ENCODE data around the gene KIAA1217.

DNA sequence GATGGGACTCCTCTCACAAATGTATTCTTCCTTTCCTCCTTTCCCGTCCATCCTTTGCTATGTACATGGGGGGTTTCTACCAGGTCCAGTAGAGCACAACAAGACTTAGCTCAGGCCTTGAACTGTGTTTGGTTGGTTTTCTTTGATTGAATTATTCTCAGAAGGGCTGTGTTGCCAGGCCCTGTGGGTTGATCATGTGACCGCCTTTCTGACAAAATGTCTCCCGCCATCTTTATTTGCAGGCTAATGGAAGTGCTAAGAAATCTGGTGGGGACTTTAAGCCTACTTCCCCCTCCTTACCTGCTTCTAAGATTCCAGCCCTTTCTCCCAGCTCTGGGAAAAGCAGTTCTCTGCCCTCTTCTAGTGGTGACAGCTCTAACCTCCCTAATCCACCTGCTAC lies 336.6 kb downstream of the KIAA1217 start:
- no peak for TF ChIP-seq POLR2AphosphoS5 (IDR thresholded peaks at IDR 0.05; ENCODE audit: low read depth, low read length)
- TF ChIP-seq POLR2A (IDR thresholded peaks at IDR 0.05; ENCODE audit: borderline replicate concordance, extremely low read depth, insufficient read depth, insufficient read length): no peak
- no peak for TF ChIP-seq MAX (IDR thresholded peaks at IDR 0.05)
- no peak for TF ChIP-seq FOSL1 (IDR thresholded peaks at IDR 0.05; ENCODE audit: low read depth)
- TF ChIP-seq, protein P1, sequence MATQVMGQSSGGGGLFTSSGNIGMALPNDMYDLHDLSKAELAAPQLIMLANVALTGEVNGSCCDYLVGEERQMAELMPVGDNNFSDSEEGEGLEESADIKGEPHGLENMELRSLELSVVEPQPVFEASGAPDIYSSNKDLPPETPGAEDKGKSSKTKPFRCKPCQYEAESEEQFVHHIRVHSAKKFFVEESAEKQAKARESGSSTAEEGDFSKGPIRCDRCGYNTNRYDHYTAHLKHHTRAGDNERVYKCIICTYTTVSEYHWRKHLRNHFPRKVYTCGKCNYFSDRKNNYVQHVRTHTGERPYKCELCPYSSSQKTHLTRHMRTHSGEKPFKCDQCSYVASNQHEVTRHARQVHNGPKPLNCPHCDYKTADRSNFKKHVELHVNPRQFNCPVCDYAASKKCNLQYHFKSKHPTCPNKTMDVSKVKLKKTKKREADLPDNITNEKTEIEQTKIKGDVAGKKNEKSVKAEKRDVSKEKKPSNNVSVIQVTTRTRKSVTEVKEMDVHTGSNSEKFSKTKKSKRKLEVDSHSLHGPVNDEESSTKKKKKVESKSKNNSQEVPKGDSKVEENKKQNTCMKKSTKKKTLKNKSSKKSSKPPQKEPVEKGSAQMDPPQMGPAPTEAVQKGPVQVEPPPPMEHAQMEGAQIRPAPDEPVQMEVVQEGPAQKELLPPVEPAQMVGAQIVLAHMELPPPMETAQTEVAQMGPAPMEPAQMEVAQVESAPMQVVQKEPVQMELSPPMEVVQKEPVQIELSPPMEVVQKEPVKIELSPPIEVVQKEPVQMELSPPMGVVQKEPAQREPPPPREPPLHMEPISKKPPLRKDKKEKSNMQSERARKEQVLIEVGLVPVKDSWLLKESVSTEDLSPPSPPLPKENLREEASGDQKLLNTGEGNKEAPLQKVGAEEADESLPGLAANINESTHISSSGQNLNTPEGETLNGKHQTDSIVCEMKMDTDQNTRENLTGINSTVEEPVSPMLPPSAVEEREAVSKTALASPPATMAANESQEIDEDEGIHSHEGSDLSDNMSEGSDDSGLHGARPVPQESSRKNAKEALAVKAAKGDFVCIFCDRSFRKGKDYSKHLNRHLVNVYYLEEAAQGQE (IDR thresholded peaks at IDR 0.05; ENCODE audit: low read depth): no peak
- TF ChIP-seq, protein P2, sequence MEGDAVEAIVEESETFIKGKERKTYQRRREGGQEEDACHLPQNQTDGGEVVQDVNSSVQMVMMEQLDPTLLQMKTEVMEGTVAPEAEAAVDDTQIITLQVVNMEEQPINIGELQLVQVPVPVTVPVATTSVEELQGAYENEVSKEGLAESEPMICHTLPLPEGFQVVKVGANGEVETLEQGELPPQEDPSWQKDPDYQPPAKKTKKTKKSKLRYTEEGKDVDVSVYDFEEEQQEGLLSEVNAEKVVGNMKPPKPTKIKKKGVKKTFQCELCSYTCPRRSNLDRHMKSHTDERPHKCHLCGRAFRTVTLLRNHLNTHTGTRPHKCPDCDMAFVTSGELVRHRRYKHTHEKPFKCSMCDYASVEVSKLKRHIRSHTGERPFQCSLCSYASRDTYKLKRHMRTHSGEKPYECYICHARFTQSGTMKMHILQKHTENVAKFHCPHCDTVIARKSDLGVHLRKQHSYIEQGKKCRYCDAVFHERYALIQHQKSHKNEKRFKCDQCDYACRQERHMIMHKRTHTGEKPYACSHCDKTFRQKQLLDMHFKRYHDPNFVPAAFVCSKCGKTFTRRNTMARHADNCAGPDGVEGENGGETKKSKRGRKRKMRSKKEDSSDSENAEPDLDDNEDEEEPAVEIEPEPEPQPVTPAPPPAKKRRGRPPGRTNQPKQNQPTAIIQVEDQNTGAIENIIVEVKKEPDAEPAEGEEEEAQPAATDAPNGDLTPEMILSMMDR (IDR thresholded peaks at IDR 0.05 in 2 of 3, conservative IDR thresholded peaks at IDR 0.05 in 1 of 3; ENCODE audit: borderline replicate concordance in 1 of 3, insufficient read depth in 1 of 3, low read depth in 2 of 3, low read length in 2 of 3): no peak
- TF ChIP-seq TCF7L2 (IDR thresholded peaks at IDR 0.05; ENCODE audit: borderline replicate concordance, extremely low read depth, insufficient read depth, insufficient read length): no peak
- TF ChIP-seq EZH2phosphoT487 (IDR thresholded peaks at IDR 0.05; ENCODE audit: borderline replicate concordance): no peak
- no peak for TF ChIP-seq EGR1 (IDR thresholded peaks at IDR 0.05; ENCODE audit: low read depth)
